C4-2B (cell line): ENCODE data around the gene OTOGL.

ENCODE experiments used
- H3K27ac ChIP-seq: fragments of 450-650 bp; 2 replicates; pipeline ENCODE4 v1.5.1; 2017
- ZFX ChIP-seq: fragments of 450-650 bp; IDR thresholded peaks from 2 replicates; pipeline ENCODE4 v1.6.1; 2017
- TF ChIP-seq, protein P1 (sequence below): fragments of 450-650 bp; conservative IDR thresholded peaks from 2 replicates; pipeline ENCODE4 v1.5.1; 2017; ENCODE audit warnings: mild to moderate bottlenecking

OTOGL gene

GRCh38 chr12:80264891-80265290 lies 165.6 kb downstream of the OTOGL start:
- no peak overlapping the region for H3K27ac ChIP-seq
- TF ChIP-seq, protein P1, sequence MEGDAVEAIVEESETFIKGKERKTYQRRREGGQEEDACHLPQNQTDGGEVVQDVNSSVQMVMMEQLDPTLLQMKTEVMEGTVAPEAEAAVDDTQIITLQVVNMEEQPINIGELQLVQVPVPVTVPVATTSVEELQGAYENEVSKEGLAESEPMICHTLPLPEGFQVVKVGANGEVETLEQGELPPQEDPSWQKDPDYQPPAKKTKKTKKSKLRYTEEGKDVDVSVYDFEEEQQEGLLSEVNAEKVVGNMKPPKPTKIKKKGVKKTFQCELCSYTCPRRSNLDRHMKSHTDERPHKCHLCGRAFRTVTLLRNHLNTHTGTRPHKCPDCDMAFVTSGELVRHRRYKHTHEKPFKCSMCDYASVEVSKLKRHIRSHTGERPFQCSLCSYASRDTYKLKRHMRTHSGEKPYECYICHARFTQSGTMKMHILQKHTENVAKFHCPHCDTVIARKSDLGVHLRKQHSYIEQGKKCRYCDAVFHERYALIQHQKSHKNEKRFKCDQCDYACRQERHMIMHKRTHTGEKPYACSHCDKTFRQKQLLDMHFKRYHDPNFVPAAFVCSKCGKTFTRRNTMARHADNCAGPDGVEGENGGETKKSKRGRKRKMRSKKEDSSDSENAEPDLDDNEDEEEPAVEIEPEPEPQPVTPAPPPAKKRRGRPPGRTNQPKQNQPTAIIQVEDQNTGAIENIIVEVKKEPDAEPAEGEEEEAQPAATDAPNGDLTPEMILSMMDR, result no peak
- TF ChIP-seq ZFX, result no peak

DNA sequence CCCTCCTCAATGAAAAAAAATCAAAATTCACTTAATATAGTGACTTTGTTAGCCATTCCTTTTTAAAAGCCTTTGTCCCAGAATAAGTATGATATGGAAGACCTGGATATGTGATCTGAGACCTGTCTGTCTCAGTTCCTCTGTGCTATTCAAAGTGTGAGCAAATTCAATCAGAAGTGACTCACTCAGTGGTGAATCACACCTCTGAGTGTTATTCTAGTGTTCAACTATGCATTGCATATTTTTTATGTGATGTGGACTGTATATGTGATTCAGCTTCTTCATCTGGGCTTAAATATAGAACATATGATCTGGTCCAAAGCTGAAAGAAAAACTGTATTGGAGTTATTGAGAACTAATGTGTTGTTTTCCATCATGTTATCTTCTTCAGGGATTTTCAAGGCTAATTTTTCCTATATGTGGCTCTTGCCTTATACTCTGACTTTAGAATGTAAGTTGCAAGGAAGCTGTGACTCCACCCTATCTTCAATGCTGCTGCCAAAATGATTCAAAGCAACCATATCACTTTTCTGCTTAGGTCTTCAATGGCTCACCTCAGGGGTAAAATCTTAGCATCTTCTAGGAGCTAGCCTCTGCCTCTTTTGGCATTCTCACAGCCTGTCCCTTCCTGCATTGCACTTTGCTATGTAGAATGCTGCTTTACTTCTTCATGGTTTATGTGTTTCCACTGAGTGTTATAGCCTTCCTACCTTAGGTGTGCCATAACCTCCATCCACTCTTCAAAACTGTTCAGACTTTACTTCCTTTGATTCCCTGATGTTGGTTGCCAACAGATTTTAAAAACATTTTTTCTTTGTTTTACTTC lies 169.8 kb downstream of the OTOGL start:
- no peak overlapping the region for H3K27ac ChIP-seq
- TF ChIP-seq ZFX, result no peak
- TF ChIP-seq, protein P1, result no peak

DNA sequence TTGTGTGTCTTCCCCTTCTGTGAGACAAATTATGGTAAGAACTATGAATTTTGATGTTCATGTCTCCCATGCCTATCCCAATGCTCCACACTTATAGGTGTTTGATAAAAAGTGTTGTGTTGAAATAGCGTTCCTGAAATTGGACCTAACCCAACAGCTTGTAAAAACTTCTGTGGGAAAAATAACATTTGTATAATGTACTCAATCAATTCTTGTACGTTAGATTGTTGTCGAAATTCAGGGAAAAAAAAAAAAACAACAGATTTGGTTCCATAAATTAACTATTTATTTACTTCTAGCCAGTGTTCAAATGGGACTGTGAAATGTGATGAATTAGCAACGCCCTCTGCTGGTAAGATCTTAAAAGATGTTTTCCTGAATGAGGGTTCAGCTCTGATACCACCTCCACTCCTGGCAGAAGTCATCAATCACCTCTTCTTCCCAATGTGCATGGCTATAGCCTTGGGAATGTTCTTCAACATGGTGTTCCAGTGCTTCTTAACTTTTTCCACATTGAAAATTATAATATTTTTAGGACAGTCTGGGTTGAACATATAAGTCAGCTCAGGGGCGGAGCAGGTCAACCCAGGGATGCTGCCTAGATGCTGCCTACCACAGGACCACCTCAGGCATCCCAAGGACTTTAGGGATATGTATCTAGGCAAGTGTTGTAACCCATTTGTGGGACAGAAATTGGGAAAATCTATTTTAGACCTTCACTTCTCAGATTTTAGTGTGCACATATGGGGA lies 170.6 kb downstream of the OTOGL start:
- no peak overlapping the region for H3K27ac ChIP-seq
- TF ChIP-seq ZFX, result no peak
- TF ChIP-seq, protein P1, result peak; percentile 78

GRCh38 chr12:80271780-80272179 lies 172.4 kb downstream of the OTOGL start:
- no peak overlapping the region for H3K27ac ChIP-seq
- TF ChIP-seq, protein P1, result no peak
- no peak for TF ChIP-seq ZFX

DNA sequence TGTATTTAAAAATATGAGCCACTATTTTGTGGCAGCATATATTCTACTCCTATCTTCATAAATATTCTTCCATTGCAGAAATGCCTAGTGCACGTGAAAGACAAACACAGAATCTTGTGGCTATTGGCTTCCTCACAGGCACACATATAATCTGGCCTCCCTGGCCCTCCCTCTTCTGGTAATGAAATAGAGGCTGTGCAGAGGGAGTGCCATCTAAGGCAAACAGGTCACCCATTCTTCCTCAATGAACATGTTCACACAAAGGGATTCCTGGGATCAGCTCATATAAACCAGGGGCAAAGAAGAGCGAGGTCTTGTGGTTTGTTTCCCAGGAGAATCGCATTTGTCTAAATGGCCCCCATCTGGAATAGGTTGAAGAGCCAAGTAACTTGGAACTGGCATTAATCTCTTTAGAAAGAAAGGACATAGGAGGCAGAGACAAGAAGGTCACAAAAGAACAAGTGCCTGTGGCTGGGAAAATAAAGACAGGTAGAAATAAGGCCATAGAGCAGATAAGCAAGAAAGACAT lies 173.1 kb downstream of the OTOGL start:
- no peak overlapping the region for H3K27ac ChIP-seq
- TF ChIP-seq, protein P1, result no peak
- TF ChIP-seq ZFX, result no peak

- H3K27ac ChIP-seq, result no peak overlapping the region
These were observed 173.8 kb downstream of the OTOGL start for GRCh38 chr12:80273144-80273543.

More at GRCh38 chr12:80273144-80273543, 173.8 kb downstream of the OTOGL start:
- no peak for TF ChIP-seq ZFX
- TF ChIP-seq, protein P1, result no peak
